ENCODE results near the gene ATP9A. TPM values are rescaled to one million over a fixed set of nuclear protein-coding genes. Genes with fewer than 3 reads are reported as not detected.
"Not testable (repeated sequence)": the region's sequence is repeated elsewhere in the genome, so short reads cannot be mapped to it uniquely, and the experiment has no call there.

The ATP9A gene
- total RNA-seq, 1 donor from 2014 or later, result 19.3 TPM

GRCh38 chr20:51731731-51732095 lies 36.5 kb downstream of the ATP9A start:
- no peak for DNase-seq (ENCODE audit: low spot score)

- no peak for DNase-seq (ENCODE audit: low spot score)
Observed at GRCh38 chr20:51729771-51730170, 38.4 kb downstream of the ATP9A start.

- no peak for DNase-seq (ENCODE audit: low spot score)
Observed at GRCh38 chr20:51728737-51729136, 39.5 kb downstream of the ATP9A start.

- no peak for DNase-seq (ENCODE audit: low spot score)
Observed at GRCh38 chr20:51727872-51728271, 40.3 kb downstream of the ATP9A start.

GRCh38 chr20:51725584-51726176 lies 42.5 kb downstream of the ATP9A start:
- DNase-seq (ENCODE audit: low spot score), result no peak

GRCh38 chr20:51723026-51723425 lies 45.2 kb downstream of the ATP9A start:
- not testable (repeated sequence) for DNase-seq (ENCODE audit: low spot score)

- not testable (repeated sequence) for DNase-seq (ENCODE audit: low spot score)
Observed at GRCh38 chr20:51722246-51722645, 45.9 kb downstream of the ATP9A start.

GRCh38 chr20:51720854-51721253 lies 47.3 kb downstream of the ATP9A start:
- DNase-seq (ENCODE audit: low spot score), result no peak

GRCh38 chr20:51720384-51720783 lies 47.8 kb downstream of the ATP9A start:
- DNase-seq (ENCODE audit: low spot score), result no peak

- DNase-seq (ENCODE audit: low spot score), result no peak
Observed at GRCh38 chr20:51715856-51716185, 52.4 kb downstream of the ATP9A start.

GRCh38 chr20:51715163-51715855 lies 52.9 kb downstream of the ATP9A start:
- peak; percentile 32 for DNase-seq (ENCODE audit: low spot score)

GRCh38 chr20:51713213-51713598 lies 55.0 kb downstream of the ATP9A start:
- DNase-seq (ENCODE audit: low spot score), result no peak

GRCh38 chr20:51712501-51713212 lies 55.5 kb downstream of the ATP9A start:
- DNase-seq (ENCODE audit: low spot score), result peak; percentile 14

GRCh38 chr20:51711426-51711825 lies 56.8 kb downstream of the ATP9A start:
- DNase-seq (ENCODE audit: low spot score), result no peak

GRCh38 chr20:51710361-51710894 lies 57.8 kb downstream of the ATP9A start:
- DNase-seq (ENCODE audit: low spot score), result no peak

- DNase-seq (ENCODE audit: low spot score), result no peak
Observed at GRCh38 chr20:51705400-51705799, 62.8 kb downstream of the ATP9A start.

- DNase-seq (ENCODE audit: low spot score), result peak; percentile 20
Observed at GRCh38 chr20:51703400-51704287, 64.5 kb downstream of the ATP9A start.

GRCh38 chr20:51702556-51702955 lies 65.6 kb downstream of the ATP9A start:
- no peak for DNase-seq (ENCODE audit: low spot score)

- DNase-seq (ENCODE audit: low spot score), result peak; percentile 36
Observed at GRCh38 chr20:51700809-51701285, 67.3 kb downstream of the ATP9A start.

GRCh38 chr20:51698252-51698651 lies 69.9 kb downstream of the ATP9A start:
- no peak for DNase-seq (ENCODE audit: low spot score)

GRCh38 chr20:51697096-51697826 lies 70.9 kb downstream of the ATP9A start:
- peak; percentile 20 for DNase-seq (ENCODE audit: low spot score)

All from umbilical cord (tissue), 2 donors.